NCI-H2107 treated with DMSO at 0.1 percent for 48 hours (cell line): ENCODE results near the gene LRRC8B.
"Not testable (repeated sequence)": the region's sequence is repeated elsewhere in the genome, so short reads cannot be mapped to it uniquely, and the experiment has no call there.

Source experiments
- DNase-seq: peaks from one replicate; lab custom pipeline; 2025; ENCODE audit not compliant: unreplicated experiment; lab: John Stamatoyannopoulos, UW

Gene LRRC8B

GRCh38 chr1:89523572-89524368 is 859 bp upstream of the LRRC8B start:
- peak; percentile 65 for DNase-seq

GRCh38 chr1:89525169-89525855 is 683 bp downstream of the LRRC8B start:
- peak; percentile 78 for DNase-seq

GRCh38 chr1:89527256-89527655 is 2.6 kb downstream of the LRRC8B start:
- no peak for DNase-seq

GRCh38 chr1:89527750-89528381 is 3.2 kb downstream of the LRRC8B start:
- no peak for DNase-seq

GRCh38 chr1:89528382-89528780 is 3.8 kb downstream of the LRRC8B start:
- DNase-seq: no peak

- no peak for DNase-seq
These were observed 4.6 kb downstream of the LRRC8B start for GRCh38 chr1:89529196-89529595.

- peak; percentile 62 for DNase-seq
These were observed 5.9 kb downstream of the LRRC8B start for GRCh38 chr1:89530444-89531089.

- no peak for DNase-seq
These were observed 7.0 kb downstream of the LRRC8B start for GRCh38 chr1:89531480-89532139.

DNA sequence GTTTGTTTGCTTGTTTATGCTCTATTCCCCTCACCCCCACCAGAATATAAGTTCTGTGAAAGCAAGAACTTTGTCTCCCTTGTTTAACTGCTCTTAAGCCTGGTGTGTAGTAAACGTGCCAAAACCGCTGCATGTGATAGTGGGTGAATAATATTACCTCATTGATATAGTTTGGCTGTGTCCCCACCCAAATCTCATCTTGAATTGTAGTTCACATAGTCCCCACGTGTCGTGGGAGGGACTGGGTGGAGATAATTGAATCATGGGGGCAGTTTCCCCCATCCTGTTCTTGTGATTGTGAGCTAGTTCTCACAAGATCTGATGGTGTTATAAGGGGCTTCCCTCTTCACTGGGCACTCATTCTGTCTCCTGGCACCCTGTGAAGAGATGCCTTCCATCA is 7.6 kb downstream of the LRRC8B start:
- DNase-seq: no peak

GRCh38 chr1:89532866-89533265 is 8.2 kb downstream of the LRRC8B start:
- no peak for DNase-seq

GRCh38 chr1:89535537-89535936 is 10.9 kb downstream of the LRRC8B start:
- DNase-seq: no peak

DNA sequence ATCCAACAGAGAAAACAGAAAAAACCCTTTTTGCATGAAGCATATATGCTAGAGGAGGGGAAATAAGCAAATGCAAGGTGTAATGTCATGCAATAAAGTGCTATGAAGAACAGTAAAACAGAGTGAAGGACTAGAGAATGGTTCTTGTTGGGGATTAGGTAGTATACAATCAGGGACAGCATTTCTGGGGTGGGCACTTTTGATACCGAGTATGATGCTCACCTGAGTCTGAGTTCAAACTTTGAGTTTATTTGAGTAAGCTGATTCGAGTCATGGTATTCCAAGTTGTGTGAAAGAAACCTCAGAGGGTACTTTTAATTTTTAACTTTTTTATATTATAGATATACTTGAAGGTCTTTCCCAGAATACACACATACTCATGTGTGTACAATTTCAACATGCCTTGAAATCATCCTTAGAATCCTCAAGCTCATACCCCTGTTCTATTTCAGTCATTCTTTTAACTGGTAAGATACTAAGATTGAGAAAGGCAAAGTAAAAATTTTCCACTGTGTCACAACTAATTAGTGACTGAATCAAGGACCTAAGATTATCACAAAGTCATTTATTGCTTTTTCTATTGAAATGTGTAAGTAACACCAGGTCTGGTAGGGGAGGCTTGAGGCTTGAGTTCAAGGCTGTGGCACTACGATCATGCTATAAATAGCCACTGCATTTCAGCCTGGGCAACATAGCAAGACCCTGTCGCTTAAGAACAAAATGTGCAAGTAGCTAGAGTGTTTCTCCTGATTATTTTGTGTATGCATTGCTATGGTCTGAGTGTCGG is 12.1 kb downstream of the LRRC8B start:
- no peak for DNase-seq

- DNase-seq: no peak
These were observed 13.7 kb downstream of the LRRC8B start for GRCh38 chr1:89538361-89538760.

- DNase-seq: no peak
These were observed 14.5 kb downstream of the LRRC8B start for GRCh38 chr1:89539128-89539527.

GRCh38 chr1:89540406-89540970 is 15.9 kb downstream of the LRRC8B start:
- no peak for DNase-seq

- no peak for DNase-seq
These were observed 17.7 kb downstream of the LRRC8B start for GRCh38 chr1:89542345-89542744.

DNA sequence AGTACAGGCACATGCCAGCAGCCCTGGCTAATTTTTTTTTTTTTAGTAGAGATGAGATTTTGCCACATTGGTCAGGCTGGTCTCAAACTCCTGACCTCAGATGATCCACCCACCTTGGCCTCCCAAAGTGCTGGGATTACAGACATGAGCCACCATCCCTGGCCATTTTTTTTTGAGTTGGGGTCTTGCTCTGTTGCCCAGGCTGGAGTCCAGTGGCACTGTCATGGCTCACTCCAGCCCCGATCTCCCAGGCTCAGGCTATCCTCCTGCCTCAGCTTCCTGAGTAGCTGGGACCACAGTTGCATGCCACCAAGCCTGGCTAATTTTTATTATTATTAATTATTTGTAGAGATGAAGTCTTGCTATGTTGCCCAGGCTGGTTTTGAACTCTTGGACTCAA is 19.0 kb downstream of the LRRC8B start:
- DNase-seq: not testable (repeated sequence)

DNA sequence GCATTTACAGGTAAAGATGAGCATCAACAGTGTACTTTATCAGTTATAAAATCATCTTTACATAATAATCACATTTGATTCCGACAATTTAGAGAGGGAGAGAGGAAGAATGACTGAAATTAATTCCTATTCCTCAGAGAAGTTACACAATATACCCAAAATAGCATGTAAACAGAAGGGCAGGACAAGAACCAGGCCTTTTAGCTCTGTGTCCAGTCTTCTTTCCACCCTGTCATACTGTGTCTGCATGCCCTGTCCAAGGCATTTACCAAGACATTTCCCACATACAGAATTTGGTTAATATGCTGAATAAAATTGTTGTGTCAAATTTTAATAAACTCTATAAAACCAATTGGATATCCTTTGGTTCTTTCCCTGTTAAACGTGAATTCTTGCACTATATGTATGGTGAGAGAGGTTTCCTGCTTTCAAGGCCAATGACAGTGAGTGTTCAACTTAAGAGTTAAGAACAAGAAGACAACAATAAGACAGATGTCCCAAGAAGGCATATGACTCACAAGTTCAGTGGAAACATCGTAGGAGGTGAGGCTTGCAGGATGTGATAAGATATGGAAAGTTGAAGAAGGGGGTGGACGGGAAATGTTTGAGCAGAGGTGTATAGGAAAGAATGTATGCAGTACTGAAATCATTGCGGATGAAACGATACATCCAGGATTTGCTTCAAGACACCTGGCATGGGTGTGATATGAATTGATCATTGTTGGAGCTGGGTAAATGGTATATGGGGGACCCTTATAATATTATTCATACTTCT is 20.8 kb downstream of the LRRC8B start:
- DNase-seq: no peak
